COLO668 (cell line): ENCODE results near the gene SYCN.
"Not testable (repeated sequence)": the region's sequence is repeated elsewhere in the genome, so short reads cannot be mapped to it uniquely, and the experiment has no call there.

ENCODE experiments used
- DNase-seq: peaks from one replicate; lab custom pipeline; 2025; ENCODE audit not compliant: unreplicated experiment; lab: John Stamatoyannopoulos, UW

Gene SYCN, protein sequence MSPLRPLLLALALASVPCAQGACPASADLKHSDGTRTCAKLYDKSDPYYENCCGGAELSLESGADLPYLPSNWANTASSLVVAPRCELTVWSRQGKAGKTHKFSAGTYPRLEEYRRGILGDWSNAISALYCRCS

DNA sequence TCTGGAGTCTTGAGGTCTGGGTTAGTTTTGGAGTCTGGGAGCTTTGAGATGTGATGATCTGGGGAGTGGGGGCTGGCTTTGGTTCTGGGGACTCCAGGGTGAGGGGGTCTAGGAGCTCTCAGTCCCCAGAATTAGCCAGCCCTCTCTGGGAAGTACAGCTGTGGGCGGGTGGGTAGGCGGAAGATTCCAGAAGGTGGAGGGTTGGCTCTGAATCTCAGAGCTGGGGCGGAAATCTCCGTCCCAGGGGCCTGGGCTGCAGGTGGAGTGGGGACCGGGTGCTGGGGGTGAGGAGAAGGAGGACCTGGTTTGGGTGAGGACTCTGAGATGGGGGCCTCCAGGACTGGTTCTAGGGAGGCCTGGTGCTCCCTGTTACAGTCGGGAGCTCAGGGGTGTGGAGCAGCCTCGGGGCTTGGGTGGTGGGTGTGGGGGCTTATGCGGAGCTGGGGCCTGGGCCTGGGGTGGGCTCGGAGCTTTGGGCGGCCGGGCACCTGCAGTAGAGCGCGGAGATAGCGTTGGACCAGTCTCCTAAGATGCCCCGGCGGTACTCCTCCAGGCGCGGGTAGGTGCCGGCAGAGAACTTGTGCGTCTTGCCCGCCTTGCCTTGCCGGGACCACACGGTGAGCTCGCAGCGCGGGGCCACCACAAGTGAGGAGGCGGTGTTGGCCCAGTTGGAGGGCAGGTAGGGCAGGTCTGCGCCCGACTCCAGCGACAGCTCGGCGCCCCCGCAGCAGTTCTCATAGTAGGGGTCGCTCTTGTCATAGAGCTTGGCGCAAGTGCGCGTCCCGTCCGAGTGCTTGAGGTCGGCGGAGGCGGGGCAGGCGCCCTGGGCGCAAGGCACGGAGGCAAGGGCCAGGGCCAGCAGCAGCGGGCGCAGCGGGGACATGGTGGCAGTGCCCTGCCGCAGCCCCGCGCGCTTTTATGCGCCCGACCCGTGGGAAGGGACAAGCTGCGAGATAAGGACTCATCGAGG lies at the start of gene SYCN:
Gene SYCN, minus strand, starts transcription at position 892 of the 970 bp plus-strand sequence. Its CDS starts 9 bp downstream, at position 883.
- no peak for DNase-seq

DNA sequence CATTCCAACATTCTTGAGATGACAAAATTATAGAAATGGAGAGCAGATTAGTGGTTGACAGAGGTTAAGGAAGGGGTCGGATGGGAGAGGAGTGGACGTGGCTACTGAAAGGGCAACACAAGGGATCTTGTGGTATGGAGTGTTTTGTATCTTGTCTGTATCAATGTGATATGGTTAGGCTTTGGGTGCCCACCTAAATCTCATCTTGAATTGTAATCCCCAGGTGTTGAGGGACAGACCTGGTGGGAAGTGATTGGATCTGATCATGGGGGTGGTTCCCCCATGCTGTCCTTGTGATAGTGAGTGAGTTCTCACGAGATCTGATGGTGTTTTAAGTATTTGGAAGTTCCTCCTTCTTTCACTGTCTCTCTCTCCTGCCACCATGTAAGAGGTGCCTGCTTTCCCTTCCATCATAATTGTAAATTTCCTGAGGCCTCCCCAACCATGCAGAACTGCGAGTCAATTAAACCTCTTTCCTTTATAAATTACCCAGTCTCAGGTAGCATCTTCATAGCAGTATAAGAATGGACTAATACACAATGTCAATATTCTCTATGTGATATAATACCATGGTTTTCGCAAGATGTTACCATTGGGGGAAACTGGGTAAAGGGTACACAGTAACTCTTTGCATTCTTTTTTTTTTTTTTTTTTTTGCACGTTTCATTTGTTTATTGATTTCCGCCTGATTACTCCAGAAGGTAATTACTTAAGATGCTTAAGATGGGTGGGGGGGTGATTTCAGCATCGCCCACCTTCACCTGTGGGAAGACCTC lies 49.5 kb upstream of the SYCN start:
- DNase-seq = no peak

DNA sequence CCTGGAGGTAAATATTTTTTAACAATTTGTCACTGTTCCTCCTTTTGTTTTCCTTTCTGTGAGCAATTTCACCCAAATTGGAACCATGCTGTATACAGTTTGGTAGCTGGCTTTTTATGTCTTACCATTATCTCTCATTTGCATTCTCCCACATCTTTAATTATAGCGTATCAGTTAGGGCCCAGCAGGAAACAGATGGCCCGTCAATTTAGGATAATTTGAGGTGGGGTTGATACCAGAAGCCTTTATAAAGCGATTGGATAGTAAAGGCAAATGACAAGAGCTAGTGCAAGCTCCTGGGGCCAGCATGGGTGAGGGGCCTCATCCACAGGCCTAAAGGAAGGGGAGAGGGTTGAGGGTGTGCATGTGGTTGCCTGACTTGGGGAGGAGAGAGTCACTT lies 48.4 kb upstream of the SYCN start:
- no peak for DNase-seq

DNA sequence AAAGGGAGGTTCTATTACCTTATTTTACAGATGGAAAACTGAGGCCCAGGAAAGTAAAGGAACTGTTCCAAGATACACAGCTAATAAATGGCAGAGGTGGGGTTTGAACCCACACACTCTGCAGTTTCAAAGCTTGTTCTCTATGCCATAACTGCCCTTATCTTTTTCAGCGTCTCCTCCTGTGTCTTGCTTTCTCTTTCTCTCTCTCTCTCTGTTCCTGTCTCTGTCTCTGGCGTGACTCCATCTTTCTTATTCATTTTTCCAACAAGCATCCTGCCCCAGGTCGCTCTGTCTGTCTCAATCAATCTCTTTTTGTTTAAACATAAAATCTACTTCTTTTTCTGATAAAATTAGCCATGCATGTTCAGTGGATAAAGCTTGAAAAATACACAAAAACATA lies 47.8 kb upstream of the SYCN start:
- DNase-seq = no peak

DNA sequence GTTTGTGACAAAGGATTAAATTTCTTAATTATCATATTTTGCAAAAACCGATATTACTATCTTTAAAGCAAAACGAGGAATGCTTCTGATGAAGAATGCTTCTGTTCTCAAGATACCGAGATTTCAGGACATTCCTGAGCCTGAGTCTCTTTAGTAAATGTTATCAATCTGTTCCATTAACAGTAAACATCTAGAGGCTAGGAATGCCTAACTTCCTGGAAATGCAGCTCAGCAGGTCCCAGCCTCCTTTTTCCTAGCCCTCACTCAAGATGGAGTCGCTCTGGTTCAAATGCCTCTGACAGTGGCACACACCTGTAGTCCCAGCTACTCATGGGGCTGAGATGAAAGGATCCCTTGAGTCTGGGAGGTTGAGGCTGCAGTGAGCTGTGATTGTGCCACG lies 47.0 kb upstream of the SYCN start:
- DNase-seq = no peak

DNA sequence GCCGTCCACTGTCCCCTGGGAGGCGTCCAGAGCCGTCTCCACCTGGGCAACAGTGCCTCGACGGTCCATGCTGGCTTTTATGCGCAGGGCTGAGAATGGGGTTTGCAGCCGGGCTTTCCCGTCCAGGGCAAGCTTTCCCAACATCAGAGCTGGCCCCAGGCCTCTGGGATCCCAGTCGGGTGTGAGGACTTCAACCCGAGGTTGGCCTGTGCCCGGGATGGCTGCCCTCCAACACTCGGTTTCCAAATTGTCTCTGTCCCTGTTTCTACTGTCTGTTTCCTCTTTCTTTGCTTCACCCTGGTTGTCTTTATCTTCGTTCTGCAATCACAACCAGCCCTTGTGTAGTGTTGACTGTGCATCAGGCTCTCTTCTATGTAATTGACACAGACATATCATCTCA lies 44.7 kb upstream of the SYCN start, which contains the start of gene IFNL4:
Gene IFNL4, minus strand, starts transcription at position 51 of the 400 bp plus-strand sequence.
- DNase-seq = no peak

DNA sequence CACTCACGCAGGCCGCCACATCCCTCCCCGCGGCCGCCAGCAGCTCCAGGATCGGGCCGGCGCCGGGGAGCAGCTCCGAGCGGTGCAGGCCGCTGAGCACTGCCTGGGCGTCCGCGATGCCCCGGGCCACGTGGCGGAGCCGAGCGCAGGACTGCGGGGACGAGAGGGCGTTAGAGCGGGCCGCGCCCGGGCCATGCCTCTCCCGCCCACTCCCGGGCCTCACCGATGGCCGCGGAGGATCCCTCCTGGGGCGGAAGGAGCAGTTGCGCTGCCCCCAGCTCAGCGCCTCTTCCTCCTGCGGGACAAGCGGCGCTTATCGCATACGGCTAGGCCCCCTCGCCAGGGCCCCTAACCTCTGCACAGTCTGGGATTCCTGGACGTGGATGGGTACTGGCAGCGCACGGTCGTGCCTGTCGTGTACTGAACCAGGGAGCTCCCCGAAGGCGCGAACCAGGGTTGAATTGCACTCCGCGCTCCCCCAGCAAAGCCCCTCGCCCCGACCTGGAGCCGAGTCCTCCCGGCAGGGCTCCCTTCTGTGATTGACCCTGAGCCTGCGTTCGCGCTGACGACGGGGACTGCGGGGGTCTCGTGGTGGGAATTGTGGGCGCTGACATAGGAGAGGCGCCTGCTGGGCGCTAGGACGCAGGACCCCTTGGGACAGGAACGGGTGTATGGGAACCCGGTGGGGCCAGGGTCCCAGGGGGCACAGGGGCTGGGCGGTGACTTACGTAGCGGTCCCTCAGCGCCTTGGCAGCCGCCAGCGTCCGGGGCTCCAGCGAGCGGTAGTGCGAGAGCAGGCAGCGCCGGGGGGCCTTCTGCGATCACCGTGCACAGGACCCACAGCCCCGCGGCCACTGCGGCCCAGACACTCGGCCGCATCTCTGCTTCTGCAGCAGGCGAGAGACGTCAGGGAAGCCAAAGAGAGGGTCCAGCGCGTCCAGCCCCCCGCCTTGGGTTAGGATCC lies 43.9 kb upstream of the SYCN start:
- no peak for DNase-seq

DNA sequence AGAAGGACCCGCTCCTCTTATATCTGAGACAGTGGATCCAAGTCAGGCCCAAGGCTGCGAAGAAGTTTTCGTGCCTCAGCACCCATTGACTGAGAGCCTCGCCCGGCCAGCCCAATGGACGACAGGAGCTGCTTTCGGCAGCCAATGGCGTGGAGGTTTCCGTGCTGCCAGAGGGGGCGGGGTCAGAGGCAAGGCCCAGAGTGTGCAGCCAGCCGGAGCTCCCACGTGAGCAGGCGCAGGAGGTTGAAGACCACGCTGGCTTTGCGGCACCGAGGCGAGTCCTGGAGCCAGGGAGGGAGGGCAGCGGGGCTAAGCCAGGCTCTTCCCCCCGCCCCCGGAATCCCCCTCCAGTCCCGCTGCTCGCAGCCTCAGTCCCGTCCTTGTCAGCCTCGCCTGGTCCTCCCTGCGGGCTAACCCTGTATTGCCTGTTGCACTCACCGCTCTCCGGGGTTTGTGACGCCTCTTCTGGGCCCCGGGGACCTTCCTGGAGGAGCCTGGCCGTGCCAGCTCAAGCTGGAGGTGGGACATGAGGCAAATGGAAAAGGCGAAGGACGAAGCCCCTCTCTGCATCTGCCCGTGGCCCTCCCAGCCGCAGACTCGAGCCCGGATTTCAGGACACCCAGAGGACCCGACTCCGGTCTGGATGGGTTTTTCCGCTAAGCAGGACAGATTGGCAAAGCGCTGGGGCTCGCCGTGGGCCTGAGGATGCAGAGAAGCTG lies 43.0 kb upstream of the SYCN start:
- DNase-seq = no peak

DNA sequence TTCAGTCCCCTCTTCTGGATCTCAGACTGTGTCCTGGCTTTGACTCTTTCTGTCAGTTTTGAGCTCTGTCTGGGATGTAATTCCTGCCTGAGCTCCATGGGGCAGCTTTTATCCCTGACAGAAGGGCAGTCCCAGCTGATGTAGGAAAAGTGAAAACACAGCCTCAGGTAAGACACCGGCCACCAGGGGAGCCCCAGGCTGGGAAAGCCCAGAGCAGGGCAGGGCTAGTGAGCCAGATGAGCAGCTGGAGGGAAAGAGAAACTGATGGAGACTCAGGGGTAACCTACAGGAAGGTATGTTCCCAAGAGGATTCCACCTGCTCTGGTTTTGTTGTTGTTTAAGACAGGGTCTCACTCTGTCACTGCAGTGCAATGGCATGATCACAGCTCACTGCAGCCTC lies 41.1 kb upstream of the SYCN start:
- DNase-seq = not testable (repeated sequence)

DNA sequence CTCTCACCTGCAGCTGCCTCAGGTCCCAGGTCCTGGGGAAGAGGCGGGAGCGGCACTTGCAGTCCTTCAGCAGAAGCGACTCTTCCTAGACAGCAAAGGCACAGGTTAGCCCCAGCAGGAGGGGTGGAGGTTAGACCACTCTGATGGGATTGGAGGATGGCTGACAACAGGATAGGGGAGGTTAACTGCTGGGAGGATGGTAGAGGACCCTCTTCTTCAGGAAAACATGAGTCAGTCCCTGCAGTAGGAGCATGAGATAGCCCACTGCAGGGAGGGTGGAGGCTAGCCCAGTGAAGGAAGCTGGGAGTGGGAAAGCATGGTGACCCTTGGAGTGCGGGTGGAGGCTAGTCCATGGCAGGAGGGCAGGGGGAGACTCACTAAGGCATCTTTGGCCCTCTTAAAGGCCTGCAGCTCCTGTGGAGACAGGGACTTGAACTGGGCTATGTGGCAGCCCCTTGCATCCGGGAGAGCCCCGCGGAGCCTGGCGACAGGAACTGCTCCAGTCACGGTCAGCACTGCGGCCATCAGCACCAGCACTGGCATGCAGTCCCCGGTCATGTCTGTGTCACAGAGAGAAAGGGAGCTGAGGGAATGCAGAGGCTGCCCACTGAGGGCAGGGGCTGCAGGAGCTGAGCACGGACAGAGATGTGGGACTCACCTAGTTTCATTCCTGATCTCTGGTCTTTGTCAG lies 40.5 kb upstream of the SYCN start, which contains the start of gene IFNL3:
Gene IFNL3, minus strand, starts transcription at position 597 of the 691 bp plus-strand sequence. Its CDS starts 39 bp downstream, at position 558.
- not testable (repeated sequence) for DNase-seq

DNA sequence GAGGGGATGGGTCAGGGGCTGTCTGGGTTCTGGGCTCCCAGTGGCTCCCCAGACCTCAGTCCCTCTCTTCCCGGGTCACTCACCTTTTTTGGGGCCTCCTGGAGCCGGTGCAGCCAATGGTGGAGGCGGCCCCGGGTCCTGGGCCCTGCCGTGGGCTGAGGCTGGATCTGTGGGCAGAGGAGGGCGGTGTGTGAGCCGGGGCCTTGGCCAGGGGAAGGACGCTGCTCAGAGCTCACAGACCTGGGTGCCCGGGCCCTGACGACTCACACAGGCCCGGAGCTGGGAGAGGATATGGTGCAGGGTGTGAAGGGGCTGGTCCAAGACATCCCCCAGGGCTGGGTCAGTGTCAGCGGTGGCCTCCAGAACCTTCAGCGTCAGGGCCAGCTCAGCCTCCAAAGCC lies 39.7 kb upstream of the SYCN start:
- DNase-seq = not testable (repeated sequence)

DNA sequence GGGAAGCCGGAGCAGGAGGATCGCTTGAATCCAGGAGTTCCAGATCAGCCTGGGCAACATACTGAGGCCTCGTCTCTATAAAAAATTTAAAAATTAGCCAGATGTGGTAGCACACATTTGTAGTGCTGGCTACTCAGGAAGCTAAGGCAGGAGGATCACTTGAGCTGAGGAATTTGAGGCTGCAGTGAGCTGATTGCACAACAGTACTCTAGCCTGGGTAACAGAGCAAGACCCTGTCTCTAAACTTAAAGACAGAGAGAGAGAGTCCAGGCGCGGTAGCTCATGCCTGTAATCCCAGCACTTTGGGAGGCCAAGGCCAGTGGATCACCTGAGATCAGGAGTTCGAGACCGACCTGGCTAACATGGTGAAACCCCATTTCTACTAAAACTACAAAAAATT lies 36.4 kb upstream of the SYCN start:
- no peak for DNase-seq

DNA sequence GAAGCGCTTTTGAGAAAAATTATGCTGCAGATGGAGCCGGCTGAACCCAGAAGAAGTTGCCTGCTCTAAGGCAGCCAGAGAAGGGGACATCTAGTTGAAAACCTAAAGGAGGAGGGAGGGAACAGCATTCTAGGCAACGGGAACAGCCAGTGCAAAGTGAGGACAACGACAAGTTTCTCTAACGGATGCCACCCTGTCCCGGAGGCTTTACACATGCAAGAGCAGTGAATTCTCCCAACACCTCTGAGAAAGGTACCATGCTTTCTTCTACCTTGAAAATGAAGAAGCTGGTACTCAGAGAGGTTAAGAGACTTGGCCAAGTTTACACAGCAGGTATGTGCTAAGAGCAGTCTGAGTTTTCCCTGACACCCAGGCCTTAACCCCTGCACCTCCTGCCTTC lies 34.9 kb upstream of the SYCN start:
- no peak for DNase-seq

DNA sequence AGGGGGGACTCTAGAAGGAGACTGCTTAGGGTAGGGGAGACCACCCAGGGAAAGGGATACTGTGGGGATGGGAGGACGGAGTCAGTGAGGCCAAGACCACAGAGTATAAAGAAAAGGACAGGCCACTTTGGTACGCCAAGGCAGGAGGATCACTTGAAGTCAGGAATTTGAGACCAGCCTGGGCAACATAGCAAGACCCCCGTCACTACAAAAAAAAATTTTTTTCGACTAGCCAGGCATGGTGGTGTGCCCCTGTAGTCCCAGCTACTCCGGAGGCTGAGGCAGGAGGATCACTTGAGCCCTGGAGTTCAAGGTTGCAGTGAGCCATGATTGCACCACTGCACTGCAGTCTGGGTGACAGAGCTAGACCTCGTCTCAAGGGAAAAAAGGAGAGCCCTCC lies 34.1 kb upstream of the SYCN start:
- no peak for DNase-seq

DNA sequence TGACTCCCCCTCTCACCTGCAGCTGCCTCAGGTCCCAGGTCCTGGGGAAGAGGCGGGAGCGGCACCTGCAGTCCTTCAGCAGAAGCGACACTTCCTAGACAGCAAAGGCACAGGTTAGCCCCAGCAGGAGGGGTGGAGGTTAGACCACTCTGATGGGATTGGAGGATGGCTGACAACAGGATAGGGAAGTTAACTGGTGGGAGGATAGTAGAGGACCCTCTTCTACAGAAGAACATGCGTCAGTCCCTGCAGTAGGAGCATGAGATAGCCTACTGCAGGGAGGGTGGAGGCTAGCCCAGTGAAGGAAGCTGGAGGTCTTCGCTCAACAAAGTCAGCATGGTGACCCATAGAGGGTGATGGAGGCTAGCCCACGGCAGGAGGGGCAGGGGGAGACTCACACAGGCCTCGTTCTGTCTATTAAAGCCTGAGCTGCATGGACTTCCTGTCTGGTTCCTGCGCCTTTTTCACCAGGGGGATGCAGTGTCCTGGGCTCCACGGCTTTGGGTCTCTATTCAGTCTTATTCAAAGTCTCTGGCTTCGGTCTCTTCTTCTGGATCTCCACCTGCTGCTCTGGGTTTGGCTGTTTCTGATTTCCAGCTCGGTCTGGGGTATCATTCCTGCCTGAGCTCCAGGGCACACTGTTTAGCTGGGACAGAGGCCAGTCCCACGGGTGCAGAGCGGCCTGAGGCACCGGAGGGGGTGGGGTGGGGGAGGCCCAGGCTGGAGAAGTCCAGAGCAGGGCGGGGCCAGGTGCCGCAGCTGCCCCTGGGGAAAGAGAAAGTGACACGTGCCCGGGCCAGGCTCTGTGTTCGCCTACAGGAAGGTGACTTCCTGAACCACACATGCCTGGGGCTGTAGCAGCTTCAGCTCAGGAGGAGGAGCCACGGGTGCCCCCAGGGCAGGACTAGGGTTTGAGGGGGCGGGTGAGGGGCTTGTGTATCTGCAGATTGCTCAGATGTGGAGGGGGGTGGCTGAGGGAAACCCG lies 33.4 kb upstream of the SYCN start:
- peak; percentile 72 for DNase-seq

DNA sequence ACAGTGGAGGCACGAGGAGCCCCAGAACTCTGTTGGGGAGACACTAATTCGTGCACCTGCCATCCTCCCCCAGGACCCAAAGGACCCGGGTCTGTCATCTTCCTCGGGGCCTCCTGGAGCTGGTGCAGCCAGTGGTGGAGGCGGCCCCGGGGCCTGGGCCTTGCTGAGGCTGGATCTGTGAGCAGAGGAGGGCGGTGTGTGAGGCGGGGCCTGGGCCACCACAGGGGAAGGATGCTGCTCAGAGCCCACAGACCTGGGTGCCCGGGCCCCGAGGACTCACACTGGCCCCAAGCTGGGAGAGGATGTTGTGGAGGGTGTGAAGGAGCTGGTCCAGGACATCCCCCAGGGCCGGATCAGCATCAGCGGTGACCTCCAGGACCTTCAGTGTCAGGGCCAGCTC lies 32.5 kb upstream of the SYCN start:
- no peak for DNase-seq

DNA sequence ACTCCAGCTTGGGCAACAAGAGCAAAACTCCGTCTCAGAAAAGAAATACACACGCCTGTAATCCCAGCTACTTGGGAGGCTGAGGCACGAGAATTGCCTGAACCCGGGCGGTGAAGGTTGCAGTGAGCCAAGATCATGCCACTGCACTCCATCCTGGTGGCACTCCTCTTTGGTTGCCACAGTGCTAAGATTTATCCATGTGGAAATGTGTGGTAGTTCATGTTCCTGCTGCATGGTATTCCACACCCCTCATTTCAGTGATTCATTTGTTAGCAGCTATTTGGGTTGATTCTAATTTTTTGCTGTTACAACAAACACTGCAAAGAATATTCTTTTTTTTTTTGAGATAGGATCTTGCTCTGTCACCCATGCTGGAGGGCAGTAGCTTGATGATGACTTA lies 28.6 kb upstream of the SYCN start:
- no peak for DNase-seq
